IMR-90 (cell line): ENCODE data around the gene WNT7B. TPM values are rescaled to one million over a fixed set of nuclear protein-coding genes. Genes with fewer than 3 reads are reported as not detected.

Experiments used
- ATAC-seq: fragments of 200-7000 bp; cut with Tn5 transposase; 2 replicates; pipeline ENCODE4 v1.9.1; 2020; ENCODE audit warnings: low read depth, mild to moderate bottlenecking, moderate library complexity
- BruUV-seq: library from RNA; stranded (reverse); fragments of 400-500 nt; replicated peaks from 2 replicates; lab custom pipeline; 2021; lab: Mats Ljungman, UMichigan
- CTCF ChIA-PET: fragments of 300-600 bp; formaldehyde crosslinking; extraction: SDS; loops from one replicate; lab custom pipeline; 2021; ENCODE audit warnings: antibody characterized with exemption; lab: Yijun Ruan, JAX
- POLR2A ChIA-PET: fragments of 300-600 bp; sonication (Branson Sonifier 250); formaldehyde crosslinking; loops from one replicate; lab custom pipeline; 2022; ENCODE audit warnings: antibody characterized with exemption; ENCODE audit not compliant: unreplicated experiment; lab: Charles Lee
- DNase-seq: peaks from one replicate; pipeline ENCODE4 v3.0.0; 2013
- H2AFZ ChIP-seq: replicated peaks from 2 replicates; pipeline ENCODE3; 2013; ENCODE audit warnings: low read length, mild to moderate bottlenecking; ENCODE audit not compliant: poor library complexity
- H2AK5ac ChIP-seq: 2 replicates; pipeline ENCODE4 v1.6.1; 2013; ENCODE audit warnings: low read depth, low read length, inconsistent platforms
- H2AK9ac ChIP-seq: replicated peaks from 2 replicates; pipeline ENCODE3; 2013; ENCODE audit warnings: mild to moderate bottlenecking, low read depth, low read length, moderate library complexity; ENCODE audit not compliant: poor library complexity
- H2BK120ac ChIP-seq: 2 replicates; pipeline ENCODE4 v1.6.1; 2013; ENCODE audit warnings: low read depth, low read length, inconsistent platforms
- H2BK15ac ChIP-seq: 3 replicates; pipeline ENCODE4 v1.6.1; 2013; ENCODE audit warnings: low read depth, low read length, inconsistent platforms
- H2BK20ac ChIP-seq: 2 replicates; pipeline ENCODE4 v1.6.1; 2013; ENCODE audit warnings: low read depth, mild to moderate bottlenecking, inconsistent platforms, low read length, moderate library complexity
- H2BK5ac ChIP-seq: 2 replicates; pipeline ENCODE4 v1.6.1; 2013; ENCODE audit warnings: mild to moderate bottlenecking, low read depth, low read length, inconsistent platforms; ENCODE audit not compliant: poor library complexity, severe bottlenecking
- H3K14ac ChIP-seq: replicated peaks from 2 replicates; pipeline ENCODE4 v1.6.1; 2013; ENCODE audit warnings: low read depth, low read length, inconsistent platforms
- H3K18ac ChIP-seq: 2 replicates; pipeline ENCODE4 v1.6.1; 2013; ENCODE audit warnings: low read depth, low read length, control low read depth
- H3K23ac ChIP-seq: 2 replicates; pipeline ENCODE4 v1.6.1; 2013; ENCODE audit warnings: low read depth, low read length, inconsistent platforms
- H3K27ac ChIP-seq: 2 replicates; pipeline ENCODE4 v1.5.1; 2013; ENCODE audit warnings: mild to moderate bottlenecking, control low read depth, low read length; ENCODE audit not compliant: insufficient read depth
- H3K27me3 ChIP-seq: 2 replicates; pipeline ENCODE4 v1.6.1; 2013; ENCODE audit warnings: low read length; ENCODE audit not compliant: control insufficient read depth, insufficient read depth
- H3K36me3 ChIP-seq: 2 replicates; pipeline ENCODE4 v1.6.1; 2013; ENCODE audit warnings: low read length, mixed read lengths; ENCODE audit not compliant: control insufficient read depth, insufficient read depth
- H3K4ac ChIP-seq: 2 replicates; pipeline ENCODE4 v1.6.1; 2013; ENCODE audit warnings: low read depth, low read length, inconsistent platforms
- H3K4me1 ChIP-seq: 2 replicates; pipeline ENCODE4 v1.6.1; 2013; ENCODE audit warnings: low read length, mixed read lengths; ENCODE audit not compliant: control insufficient read depth, insufficient read depth
- H3K4me2 ChIP-seq: 2 replicates; pipeline ENCODE4 v1.6.1; 2013; ENCODE audit warnings: low read depth, mild to moderate bottlenecking, control low read depth, low read length, moderate library complexity
- H3K4me3 ChIP-seq: 2 replicates; pipeline ENCODE4 v1.5.1; 2013; ENCODE audit warnings: low read depth, mild to moderate bottlenecking, control low read depth, low read length, moderate library complexity; ENCODE audit not compliant: insufficient read depth
- H3K56ac ChIP-seq: 2 replicates; pipeline ENCODE4 v1.6.1; 2013; ENCODE audit warnings: low read length, inconsistent platforms; ENCODE audit not compliant: insufficient read depth; ENCODE audit errors: extremely low read depth
- H3K79me1 ChIP-seq, 2 experiments: 2 replicates each; pipeline ENCODE4 v1.6.1; 2013; ENCODE audit warnings: low read length in 2 of 2, inconsistent platforms in 1 of 2, low read depth in 1 of 2
- H3K9ac ChIP-seq: 2 replicates; pipeline ENCODE4 v1.6.1; 2013; ENCODE audit warnings: low read depth, low read length, control low read depth
- H3K9me1 ChIP-seq: 2 replicates; pipeline ENCODE4 v1.6.1; 2013; ENCODE audit warnings: low read length, inconsistent platforms; ENCODE audit not compliant: insufficient read depth
- H3K9me3 ChIP-seq: 2 replicates; pipeline ENCODE4 v1.6.1; 2013; ENCODE audit warnings: low read length; ENCODE audit not compliant: control insufficient read depth, insufficient read depth
- H4K20me1 ChIP-seq: 2 replicates; pipeline ENCODE4 v1.6.1; 2013; ENCODE audit warnings: low read length, inconsistent platforms; ENCODE audit not compliant: insufficient read depth
- H4K5ac ChIP-seq: 2 replicates; pipeline ENCODE4 v1.6.1; 2013; ENCODE audit warnings: mild to moderate bottlenecking, low read depth, low read length, control low read depth
- H4K8ac ChIP-seq, 2 experiments: 2 replicates each; pipeline ENCODE4 v1.6.1; 2013; ENCODE audit warnings: low read depth in 2 of 2, low read length in 2 of 2, control low read depth in 1 of 2, inconsistent platforms in 1 of 2
- H4K91ac ChIP-seq: 2 replicates; pipeline ENCODE4 v1.6.1; 2013; ENCODE audit warnings: low read depth, low read length, inconsistent platforms; ENCODE audit not compliant: insufficient read depth
- BHLHE40 ChIP-seq: fragments of 150-350 bp; IDR thresholded peaks from 2 replicates; pipeline ENCODE4 v1.6.1; 2016; ENCODE audit warnings: mild to moderate bottlenecking, low read depth, low read length
- CHD1 ChIP-seq: IDR thresholded peaks from 2 replicates; pipeline ENCODE4 v1.6.1; 2012; ENCODE audit warnings: low read depth, low read length, improper control_type of control experiment
- FOS ChIP-seq: fragments of 150-350 bp; IDR thresholded peaks from 2 replicates; pipeline ENCODE4 v1.6.1; 2016; ENCODE audit warnings: low read depth, low read length
- MAZ ChIP-seq: IDR thresholded peaks from 2 replicates; pipeline ENCODE4 v1.6.1; 2012; ENCODE audit warnings: low read depth, mild to moderate bottlenecking, low read length, improper control_type of control experiment, moderate library complexity, borderline replicate concordance
- SMC3 ChIP-seq: fragments of 150-350 bp; IDR thresholded peaks from 2 replicates; pipeline ENCODE4 v1.6.1; 2016; ENCODE audit warnings: low read depth, mild to moderate bottlenecking, antibody characterized with exemption, low read length, moderate library complexity
- USF2 ChIP-seq: fragments of 150-350 bp; IDR thresholded peaks from 2 replicates; pipeline ENCODE4 v1.6.1; 2017; ENCODE audit warnings: mild to moderate bottlenecking, antibody characterized with exemption, low read length, low read depth
- WGBS, 2 experiments: methylation state at CpG; one replicate each; pipeline versions ENCODE4 v1.1.5 to v1.1.7; 2013; ENCODE audit warnings: missing lambda C conversion rate in 2 of 2; ENCODE audit not compliant: insufficient read length in 1 of 2; ENCODE audit errors: extremely low coverage in 2 of 2; 5-methylcytosine and 5-hydroxymethylcytosine counted together
- dilution Hi-C: fragments of 300-500 bp; cut with HindIII; formaldehyde crosslinking; loops from one replicate; pipeline ENCODE4 v1.14.3; 2018; ENCODE audit warnings: low sequenced_read_pairs; ENCODE audit not compliant: unreplicated experiment
- in situ Hi-C: fragments of 300-500 bp; cut with MboI; formaldehyde crosslinking; loops from 3 replicates; pipeline ENCODE4 v1.14.3; 2019; ENCODE audit warnings: low sequenced_read_pairs, inconsistent platforms, mixed read lengths
- intact Hi-C: fragments of 100-400 bp; cut with micrococcal nuclease; formaldehyde crosslinking; loops from 2 replicates; pipeline ENCODE4 v1.10.0; 2022
- polyA plus RNA-seq, 3 experiments: library from polyadenylated mRNA; depleted of rRNA; stranded (reverse); fragments of >200 nt; gene quantifications; 2 replicates each; pipeline ENCODE4 v1.2.3, GENCODE V29; 2012; ENCODE audit warnings: low replicate concordance in 1 of 3
- total RNA-seq: library from RNA; depleted of rRNA; stranded (reverse); fragments of >200 nt; gene quantifications from 2 replicates; pipeline ENCODE4 v1.2.3, GENCODE V29; 2012
- TF ChIP-seq, protein P1 (sequence below): fragments of 150-350 bp; IDR thresholded peaks from 2 replicates; pipeline ENCODE4 v1.6.1; 2016; ENCODE audit warnings: low read depth, mild to moderate bottlenecking, low read length, moderate library complexity, borderline replicate concordance

The WNT7B gene
- total and polyA plus RNA-seq, 2 of the 4 experiments (the other 2 are of a cell fraction): under 0.01 to 0.15 TPM

DNA sequence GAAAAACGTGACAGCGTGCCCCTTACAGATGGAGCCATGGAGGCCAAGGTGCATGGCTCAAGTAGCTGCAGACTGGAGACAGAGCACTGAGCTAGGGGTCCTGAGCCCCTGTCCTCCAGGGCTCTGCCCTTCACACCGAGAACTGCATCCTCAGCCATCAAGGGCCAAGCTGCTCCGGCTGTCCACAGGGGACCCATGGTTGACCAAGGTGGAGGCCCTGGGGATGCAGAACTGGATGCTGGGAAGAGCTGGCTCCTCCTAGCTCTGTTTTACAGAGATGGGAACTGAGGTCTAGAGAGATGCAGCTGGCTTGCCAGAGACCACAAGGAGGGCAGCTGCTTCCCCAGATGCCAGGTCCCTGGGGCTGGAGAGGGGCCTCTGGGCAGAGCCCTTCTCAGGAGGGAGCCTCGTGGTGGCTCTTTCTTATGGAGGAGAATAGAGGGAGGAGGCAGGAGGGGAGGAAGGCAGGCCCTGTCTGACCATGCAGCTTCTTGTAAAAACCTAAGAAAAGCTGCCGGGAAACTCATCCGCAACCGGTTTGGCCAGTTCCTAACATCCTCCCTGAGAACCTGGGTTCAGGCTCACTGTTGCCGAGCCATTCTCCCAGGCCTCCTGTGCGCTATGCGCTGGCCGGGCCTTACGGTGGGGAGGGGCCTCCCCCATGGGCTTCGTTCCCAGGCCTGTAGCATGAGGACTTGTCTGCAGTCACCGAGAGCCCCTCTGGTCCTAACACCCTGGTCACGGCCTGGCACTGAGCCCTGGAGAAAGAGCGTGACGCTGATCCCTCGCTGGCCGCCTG lies 80.6 kb downstream of the WNT7B start:
- DNase-seq: no peak
- ATAC-seq: no peak
- no peak overlapping the region for H3K14ac ChIP-seq
- H3K4ac ChIP-seq: no peak overlapping the region
- H2AK5ac ChIP-seq: no peak overlapping the region
- H3K23ac ChIP-seq: no peak overlapping the region; the same call in 1 of the 2 replicates
- H4K8ac ChIP-seq: no peak overlapping the region
- ChIA-PET CTCF (no interaction called here), POLR2A (no interaction called here)
- no peak overlapping the region for H3K4me2 ChIP-seq
- H4K20me1 ChIP-seq: no peaks in the 10 kb centered on the region
- in situ Hi-C loops: no loop called here
- BruUV-seq: no TSS peak
- H3K9me1 ChIP-seq: no peaks in the 10 kb centered on the region
- dilution Hi-C loops: no loop called here
- no peaks in the 10 kb centered on the region for H3K36me3 ChIP-seq
- H3K4me3 ChIP-seq: no peak overlapping the region
- H3K9ac ChIP-seq: no peak overlapping the region
- TF ChIP-seq FOS (no peak), CHD1 (no peak), BHLHE40 (no peak), SMC3 (no peak), USF2 (no peak), MAZ (no peak)
- TF ChIP-seq, protein P1, sequence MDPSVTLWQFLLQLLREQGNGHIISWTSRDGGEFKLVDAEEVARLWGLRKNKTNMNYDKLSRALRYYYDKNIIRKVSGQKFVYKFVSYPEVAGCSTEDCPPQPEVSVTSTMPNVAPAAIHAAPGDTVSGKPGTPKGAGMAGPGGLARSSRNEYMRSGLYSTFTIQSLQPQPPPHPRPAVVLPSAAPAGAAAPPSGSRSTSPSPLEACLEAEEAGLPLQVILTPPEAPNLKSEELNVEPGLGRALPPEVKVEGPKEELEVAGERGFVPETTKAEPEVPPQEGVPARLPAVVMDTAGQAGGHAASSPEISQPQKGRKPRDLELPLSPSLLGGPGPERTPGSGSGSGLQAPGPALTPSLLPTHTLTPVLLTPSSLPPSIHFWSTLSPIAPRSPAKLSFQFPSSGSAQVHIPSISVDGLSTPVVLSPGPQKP: no peak
- intact Hi-C loops: no loop called here
- peaks cover 40% of the 10 kb centered on the region for H3K27me3 ChIP-seq
- 57% methylated on average over 13 of the region's 20 CpGs; no CpG with 5 or more reads in 1 of the 2 experiments for WGBS, 2 experiments
- H3K18ac ChIP-seq: no peak overlapping the region
- no peak overlapping the region for H2AFZ ChIP-seq
- no peak overlapping the region for H3K56ac ChIP-seq
- H4K91ac ChIP-seq: no peak overlapping the region
- H2BK20ac ChIP-seq: no peak overlapping the region
- H3K79me1 ChIP-seq: no peaks in the 10 kb centered on the region
- H2BK5ac ChIP-seq: no peak overlapping the region
- no peak overlapping the region for H3K27ac ChIP-seq
- peak overlapping the region; percentile 3 for H2AK9ac ChIP-seq
- no peak overlapping the region for H2BK15ac ChIP-seq
- H3K4me1 ChIP-seq: peaks cover 6% of the 10 kb centered on the region
- H2BK120ac ChIP-seq: no peak overlapping the region
- no peak overlapping the region for H4K5ac ChIP-seq
- H3K9me3 ChIP-seq: no peaks in the 10 kb centered on the region
